ENCODE data around the gene RRP15.

GRCh38 chr1:218350035-218350525 lies 65.0 kb downstream of the RRP15 start:
- TF ChIP-seq CTCF (IDR thresholded peaks at IDR 0.05; ENCODE audit: insufficient read depth, low read depth, low read length): no peak
- no peak for TF ChIP-seq EZH2 (IDR thresholded peaks at IDR 0.05; ENCODE audit: insufficient read depth, low read length)
